Stomach smooth muscle (tissue), 2 donors: ENCODE data around the gene CNTNAP2.

ENCODE experiments used
- H3K27ac ChIP-seq: one replicate; pipeline ENCODE4 v1.7.0; 2013; ENCODE audit warnings: mild to moderate bottlenecking, low read length, inconsistent platforms
- H3K27me3 ChIP-seq, 2 donors: one replicate each; pipeline ENCODE4 v1.7.0; 2013; ENCODE audit warnings: low read length in 2 of 2; ENCODE audit not compliant: insufficient read depth in 2 of 2, control insufficient read depth in 1 of 2
- H3K36me3 ChIP-seq, 2 donors: one replicate each; pipeline ENCODE4 v1.7.0; 2013; ENCODE audit warnings: low read length in 2 of 2; ENCODE audit not compliant: control insufficient read depth in 2 of 2, insufficient read depth in 2 of 2
- H3K4me1 ChIP-seq: one replicate; pipeline ENCODE4 v1.7.0; 2013; ENCODE audit warnings: low read length; ENCODE audit not compliant: control insufficient read depth, insufficient read depth
- H3K4me3 ChIP-seq, 2 donors: one replicate each; pipeline ENCODE4 v1.7.0; 2013; ENCODE audit warnings: low read length in 2 of 2
- H3K9ac ChIP-seq, 2 donors: one replicate each; pipeline ENCODE4 v1.7.0; 2013; ENCODE audit warnings: low read length in 2 of 2, mild to moderate bottlenecking in 1 of 2
- H3K9me3 ChIP-seq, 2 donors: one replicate each; pipeline ENCODE4 v1.7.0; 2013; ENCODE audit warnings: low read length in 2 of 2; ENCODE audit not compliant: control insufficient read depth in 2 of 2
- donor health status: healthy.
- donor health status: Pancreatic carcinoma.

Gene CNTNAP2

DNA sequence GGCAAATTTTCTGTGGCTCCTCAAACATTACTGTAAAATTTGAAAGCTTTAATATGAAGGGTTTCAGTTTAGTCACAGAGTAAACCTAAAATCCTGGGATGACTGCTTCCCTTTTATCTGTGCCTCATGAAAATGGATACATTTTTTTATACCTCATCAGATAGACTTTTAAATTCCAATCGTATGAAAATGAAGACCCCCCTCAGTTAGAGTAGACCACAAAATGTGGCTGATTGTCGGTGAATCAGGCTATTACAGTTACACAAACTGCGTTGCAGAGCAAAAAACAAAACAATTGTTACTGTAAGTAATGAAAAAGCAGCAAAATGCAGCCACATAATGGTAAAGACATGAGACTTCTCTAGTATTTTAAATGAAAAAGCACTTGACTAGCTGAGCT lies 296.2 kb downstream of the CNTNAP2 start:
- H3K27ac ChIP-seq: no peak overlapping the region
- H3K4me3 ChIP-seq: no peak overlapping the region
- no peaks in the 10 kb centered on the region for H3K36me3 ChIP-seq
- no peak overlapping the region for H3K9ac ChIP-seq
- H3K4me1 ChIP-seq: no peaks in the 10 kb centered on the region
- H3K27me3 ChIP-seq: no peaks in the 10 kb centered on the region
- H3K9me3 ChIP-seq: no peaks in the 10 kb centered on the region

DNA sequence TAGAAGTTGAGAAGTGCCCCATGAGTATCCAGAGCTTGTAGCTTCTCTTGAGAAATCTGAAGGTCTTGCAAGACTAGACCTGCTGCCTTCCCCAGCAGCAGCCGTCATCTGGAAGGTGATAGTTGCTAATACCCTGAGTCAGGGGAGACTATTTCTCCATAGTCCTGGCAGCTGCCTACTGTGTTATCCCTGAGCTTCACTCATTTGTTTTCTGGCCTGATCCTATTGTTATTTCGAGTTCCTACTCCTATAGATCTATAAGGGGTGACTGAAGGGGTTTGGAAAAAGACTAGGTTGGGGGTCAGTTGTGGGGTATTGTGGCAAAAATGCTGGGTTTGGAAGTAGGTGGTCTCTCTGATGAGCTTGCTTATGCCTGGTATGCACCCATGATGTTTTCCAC lies 297.8 kb downstream of the CNTNAP2 start:
- Histone ChIP-seq H3K36me3 (no peaks in the 10 kb centered on the region), H3K9me3 (no peaks in the 10 kb centered on the region), H3K4me3 (no peak overlapping the region), H3K9ac (no peak overlapping the region), H3K4me1 (no peaks in the 10 kb centered on the region), H3K27me3 (no peaks in the 10 kb centered on the region), H3K27ac (no peak overlapping the region)

DNA sequence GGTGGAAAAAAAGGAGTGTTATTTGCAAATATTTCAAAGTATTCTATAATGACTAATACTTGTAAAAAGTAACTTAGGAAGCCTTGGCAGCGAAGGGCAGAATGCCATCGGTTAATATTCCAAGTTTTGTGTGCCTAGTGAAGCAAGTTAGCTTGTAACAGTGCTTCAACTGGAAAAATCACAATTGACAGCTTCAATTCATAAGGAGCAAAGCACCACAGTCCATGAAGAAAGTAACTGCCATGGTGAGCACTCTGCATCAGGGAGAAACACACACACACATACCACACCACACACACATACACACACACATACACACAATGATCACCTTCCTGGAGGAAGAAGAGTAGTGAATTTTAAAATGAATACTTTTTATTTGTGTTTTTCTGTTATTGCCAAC lies 298.3 kb downstream of the CNTNAP2 start:
- Histone ChIP-seq H3K27me3 (no peaks in the 10 kb centered on the region), H3K36me3 (no peaks in the 10 kb centered on the region), H3K27ac (no peak overlapping the region), H3K9me3 (no peaks in the 10 kb centered on the region), H3K4me3 (no peak overlapping the region), H3K9ac (no peak overlapping the region), H3K4me1 (no peaks in the 10 kb centered on the region)

DNA sequence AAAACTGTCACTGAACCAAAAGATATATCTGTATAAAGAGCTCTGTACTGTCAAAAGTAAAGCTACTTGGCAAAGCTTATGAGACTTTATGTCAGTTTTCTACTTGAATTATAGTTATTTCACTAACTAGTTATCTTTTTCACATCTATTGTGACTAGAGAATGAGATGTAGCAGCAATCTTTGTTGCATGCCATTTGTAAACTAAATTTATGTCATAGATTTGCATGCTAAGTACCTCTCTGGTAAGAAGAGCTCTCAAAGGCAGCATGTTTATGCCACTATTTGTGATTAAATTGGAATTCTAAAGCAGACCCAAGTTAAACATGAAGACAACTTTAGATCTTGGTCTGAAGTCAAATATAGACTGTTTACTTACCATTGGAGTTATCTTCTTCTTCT lies 300.6 kb downstream of the CNTNAP2 start:
- H3K27me3 ChIP-seq: no peaks in the 10 kb centered on the region
- no peak overlapping the region for H3K4me3 ChIP-seq
- no peak overlapping the region for H3K27ac ChIP-seq
- no peaks in the 10 kb centered on the region for H3K36me3 ChIP-seq
- no peak overlapping the region for H3K9ac ChIP-seq
- H3K4me1 ChIP-seq: no peaks in the 10 kb centered on the region
- H3K9me3 ChIP-seq: no peaks in the 10 kb centered on the region

DNA sequence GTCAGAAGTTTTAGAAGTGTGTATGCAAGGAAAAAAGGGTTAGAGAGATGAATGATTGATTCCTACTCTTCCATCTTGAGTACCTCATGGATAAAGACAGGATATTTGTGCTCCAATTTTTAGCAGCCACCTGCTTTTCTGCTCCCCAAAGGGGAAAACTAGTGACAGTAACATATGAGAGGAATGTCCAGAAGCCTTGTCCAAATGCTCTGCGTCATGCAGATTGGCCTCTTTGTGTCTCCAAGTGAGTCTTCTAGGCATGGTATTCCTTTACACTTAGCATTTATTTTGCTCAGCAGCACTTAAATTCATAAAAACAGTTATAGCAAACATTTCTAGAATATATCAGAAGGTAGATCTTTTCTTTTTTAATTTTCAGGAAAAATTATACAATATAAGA lies 306.8 kb downstream of the CNTNAP2 start:
- H3K27me3 ChIP-seq: no peaks in the 10 kb centered on the region
- no peaks in the 10 kb centered on the region for H3K36me3 ChIP-seq
- no peaks in the 10 kb centered on the region for H3K9me3 ChIP-seq
- H3K27ac ChIP-seq: no peak overlapping the region
- no peaks in the 10 kb centered on the region for H3K4me1 ChIP-seq
- no peak overlapping the region for H3K9ac ChIP-seq
- H3K4me3 ChIP-seq: no peak overlapping the region

DNA sequence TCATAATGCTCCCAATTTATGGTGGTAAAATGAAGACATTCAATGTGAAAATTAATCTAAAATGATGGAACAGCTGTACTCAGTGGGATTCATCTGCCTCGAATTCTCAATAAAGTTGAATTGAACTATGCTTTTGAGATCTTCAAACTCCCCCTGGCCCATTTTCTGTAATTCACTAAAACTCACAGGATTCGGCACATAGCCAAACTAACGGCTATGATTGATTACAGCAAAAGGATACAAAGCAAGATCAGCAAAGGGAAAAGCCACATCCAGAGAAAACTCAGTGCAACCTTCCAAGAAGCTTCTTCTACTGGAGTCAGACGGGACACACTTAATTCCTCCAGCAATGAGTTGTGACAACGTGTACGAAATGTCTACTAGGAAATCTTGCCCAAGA lies 307.5 kb downstream of the CNTNAP2 start:
- H3K36me3 ChIP-seq: no peaks in the 10 kb centered on the region
- no peak overlapping the region for H3K27ac ChIP-seq
- H3K4me1 ChIP-seq: no peaks in the 10 kb centered on the region
- H3K9ac ChIP-seq: no peak overlapping the region
- no peaks in the 10 kb centered on the region for H3K9me3 ChIP-seq
- H3K4me3 ChIP-seq: no peak overlapping the region
- no peaks in the 10 kb centered on the region for H3K27me3 ChIP-seq

DNA sequence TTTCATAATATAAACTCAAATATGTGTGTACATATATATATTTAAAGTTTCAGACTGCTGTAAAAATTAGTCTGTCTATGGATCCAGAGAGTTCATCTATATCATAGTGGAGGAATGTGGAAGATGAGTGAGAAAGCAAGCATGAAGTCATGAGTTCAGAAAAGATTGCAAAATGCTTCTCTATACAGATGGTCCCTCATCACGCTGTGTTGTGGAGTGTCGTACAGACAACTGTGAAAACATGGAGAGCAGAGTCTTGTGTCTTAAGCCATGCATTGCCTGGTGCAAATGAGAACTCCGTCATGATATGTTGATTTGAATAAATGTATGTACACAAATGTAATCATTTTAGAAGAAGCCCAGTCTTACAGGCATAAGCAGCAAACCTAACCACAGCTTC lies 316.9 kb downstream of the CNTNAP2 start:
- H3K9ac ChIP-seq: no peak overlapping the region
- H3K9me3 ChIP-seq: no peaks in the 10 kb centered on the region
- H3K27me3 ChIP-seq: no peaks in the 10 kb centered on the region
- no peaks in the 10 kb centered on the region for H3K4me1 ChIP-seq
- no peak overlapping the region for H3K27ac ChIP-seq
- H3K4me3 ChIP-seq: no peak overlapping the region
- no peaks in the 10 kb centered on the region for H3K36me3 ChIP-seq

DNA sequence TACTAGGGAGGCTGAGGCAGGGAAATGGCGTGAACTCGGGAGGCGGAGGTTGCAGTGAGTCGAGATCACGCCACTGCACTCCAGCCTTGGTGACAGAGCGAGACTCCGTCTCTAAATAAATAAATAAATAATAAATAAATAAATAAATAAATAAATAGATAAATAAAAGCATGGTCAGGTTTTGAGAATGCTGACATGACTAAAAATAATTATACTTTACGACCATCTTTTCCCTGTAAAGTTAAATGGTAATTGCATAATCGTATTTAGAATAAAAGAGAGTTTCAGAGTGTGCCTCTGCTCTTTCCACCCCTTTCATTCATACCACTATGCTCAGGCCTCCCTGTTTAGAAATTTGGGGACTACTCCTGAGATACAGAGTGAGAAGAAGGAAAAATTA lies 326.5 kb downstream of the CNTNAP2 start:
- Histone ChIP-seq H3K27me3 (no peaks in the 10 kb centered on the region), H3K4me1 (no peaks in the 10 kb centered on the region), H3K36me3 (no peaks in the 10 kb centered on the region), H3K4me3 (no peak overlapping the region), H3K9me3 (no peaks in the 10 kb centered on the region), H3K27ac (no peak overlapping the region), H3K9ac (no peak overlapping the region)

DNA sequence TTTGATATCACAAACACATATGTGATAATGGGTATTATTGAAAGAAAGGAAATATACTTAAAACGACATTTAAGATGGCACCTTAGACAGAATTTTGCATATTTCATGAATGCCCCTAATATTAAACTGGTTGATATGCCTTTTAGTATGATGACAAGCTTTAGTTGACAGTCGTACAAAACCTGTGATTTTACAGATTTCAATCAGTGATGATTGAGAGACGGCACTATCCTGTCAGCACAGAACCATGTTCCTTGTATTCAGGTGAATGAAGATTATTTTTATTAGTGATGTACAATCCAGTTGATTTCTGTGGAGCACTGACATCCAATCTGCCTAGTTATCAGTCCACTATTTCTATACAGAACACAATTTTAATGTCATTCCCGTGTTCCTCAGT lies 333.0 kb downstream of the CNTNAP2 start:
- no peak overlapping the region for H3K4me3 ChIP-seq
- no peak overlapping the region for H3K9ac ChIP-seq
- H3K9me3 ChIP-seq: no peaks in the 10 kb centered on the region
- H3K27me3 ChIP-seq: no peaks in the 10 kb centered on the region
- H3K27ac ChIP-seq: no peak overlapping the region
- H3K36me3 ChIP-seq: no peaks in the 10 kb centered on the region
- no peaks in the 10 kb centered on the region for H3K4me1 ChIP-seq

DNA sequence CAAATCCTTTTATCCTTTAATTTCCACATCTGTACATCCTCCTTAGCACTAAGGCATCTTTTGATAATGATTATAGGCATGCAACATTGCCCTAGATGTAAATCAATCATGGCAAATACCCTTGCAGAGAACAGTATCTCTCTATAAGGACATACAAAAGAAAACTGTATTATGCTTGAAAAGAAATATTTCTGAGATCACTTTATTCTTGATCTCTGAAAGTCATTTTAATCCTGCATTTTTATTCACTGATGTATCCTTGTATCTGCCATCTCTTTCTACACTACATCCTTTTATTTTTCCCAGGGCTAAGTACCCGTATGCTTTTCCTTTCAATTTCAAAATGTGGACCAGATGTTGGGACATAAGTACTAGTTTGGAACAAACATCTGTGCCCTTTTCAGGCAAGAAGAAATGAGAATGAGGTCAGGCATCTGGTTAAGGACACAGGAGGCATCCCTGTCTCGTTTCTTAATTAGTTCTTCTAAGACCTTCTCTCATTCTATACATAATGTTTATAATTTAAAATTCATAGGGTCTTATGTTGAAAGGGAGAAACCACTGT lies 338.6 kb downstream of the CNTNAP2 start:
- Histone ChIP-seq H3K9ac (no peak overlapping the region), H3K27me3 (no peaks in the 10 kb centered on the region), H3K27ac (no peak overlapping the region), H3K9me3 (no peaks in the 10 kb centered on the region), H3K36me3 (no peaks in the 10 kb centered on the region), H3K4me3 (no peak overlapping the region), H3K4me1 (no peaks in the 10 kb centered on the region)

DNA sequence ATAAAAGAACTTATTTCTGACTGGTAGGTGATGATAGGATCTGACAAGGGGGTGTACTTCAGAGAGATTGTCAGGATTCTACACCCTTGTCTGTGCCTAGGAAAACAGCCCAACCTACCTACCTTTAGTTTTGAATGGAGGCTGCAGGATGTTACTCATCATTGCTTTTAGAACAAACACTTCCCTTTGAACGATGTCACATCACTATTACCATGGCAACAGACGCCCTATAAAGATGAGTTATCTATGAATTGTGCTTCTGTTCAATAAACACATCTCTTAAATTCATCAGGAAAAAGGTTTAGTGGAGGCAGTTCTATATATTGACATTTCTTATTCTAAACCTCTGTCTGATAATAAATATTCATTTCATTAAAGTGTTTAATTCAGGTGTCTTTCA lies 362.4 kb downstream of the CNTNAP2 start:
- Histone ChIP-seq H3K27me3 (no peaks in the 10 kb centered on the region), H3K9ac (no peak overlapping the region), H3K9me3 (no peaks in the 10 kb centered on the region), H3K4me3 (no peak overlapping the region), H3K4me1 (no peaks in the 10 kb centered on the region), H3K36me3 (no peaks in the 10 kb centered on the region), H3K27ac (no peak overlapping the region)
